Esophagus muscularis mucosa (tissue), 4 donors: ENCODE measurements around the gene RIMS1. TPM values are rescaled to one million over a fixed set of nuclear protein-coding genes. Genes with fewer than 3 reads are reported as not detected.

Source experiments
- DNase-seq: peaks from one replicate; pipeline ENCODE4 v3.0.0-alpha.2; 2017; ENCODE audit errors: extremely low spot score
- H3K27ac ChIP-seq, 4 donors: fragments of 200-600 bp; sonication (generic); replicated peaks in 1 of 4; 1 replicate in 3 of 4; 2 replicates in 1 of 4; pipeline ENCODE4 v1.5.1; 2016 to 2019; ENCODE audit warnings: mild to moderate bottlenecking in 1 of 4
- H3K27me3 ChIP-seq, 4 donors: fragments of 200-600 bp; sonication (generic); one replicate each; pipeline versions ENCODE4 v1.5.1 to v1.6.0; 2016 to 2019
- H3K36me3 ChIP-seq, 4 donors: fragments of 200-600 bp; sonication (generic); one replicate each; pipeline ENCODE4 v1.5.1; 2016 to 2019
- H3K4me1 ChIP-seq, 4 donors: fragments of 200-600 bp; sonication (generic); one replicate each; pipeline ENCODE4 v1.5.1; 2016 to 2019
- H3K4me3 ChIP-seq, 4 donors: fragments of 200-600 bp; sonication (generic); 1 replicate in 2 of 4; 2 replicates in 2 of 4; pipeline ENCODE4 v1.5.1; 2016 to 2019; ENCODE audit warnings: mild to moderate bottlenecking in 4 of 4, moderate library complexity in 1 of 4
- H3K9me3 ChIP-seq, 4 donors: fragments of 200-600 bp; sonication (generic); 1 replicate in 3 of 4; 2 replicates in 1 of 4; pipeline ENCODE4 v1.5.1; 2016 to 2019
- CTCF ChIP-seq, 3 experiments: fragments of 200-600 bp in 2 of 3; fragments of 450-650 bp in 1 of 3; sonication (generic) in 2 of 3; IDR thresholded peaks; one replicate each; pipeline ENCODE4 v1.5.1; 2017 to 2019; ENCODE audit warnings: antibody characterized with exemption in 3 of 3, mild to moderate bottlenecking in 2 of 3, moderate library complexity in 1 of 3
- EP300 ChIP-seq: sonication (generic); formaldehyde crosslinking; IDR thresholded peaks from one replicate; pipeline ENCODE4 v1.6.1; 2017; ENCODE audit warnings: antibody characterized with exemption
- POLR2A ChIP-seq: fragments of 450-650 bp; IDR thresholded peaks from one replicate; pipeline ENCODE4 v1.6.1; 2017; ENCODE audit warnings: antibody characterized with exemption, moderate library complexity, mild to moderate bottlenecking, low read depth
- POLR2AphosphoS5 ChIP-seq, 2 donors: sonication (generic); formaldehyde crosslinking; IDR thresholded peaks; one replicate each; pipeline ENCODE4 v1.6.1; 2017; ENCODE audit warnings: antibody characterized with exemption in 2 of 2
- WGBS: methylation state at CpG from one replicate; pipeline ENCODE4 v1.1.5; 2018; 5-methylcytosine and 5-hydroxymethylcytosine counted together
- intact Hi-C: fragments of 100-400 bp; cut with DNase I; formaldehyde crosslinking; loops from one replicate; pipeline ENCODE4 v1.15.1; 2023
- total RNA-seq, 4 donors: library from RNA; depleted of rRNA; stranded (reverse); fragments of >200 nt; gene quantifications; one replicate each; pipeline versions ENCODE4 v1.1.0 to v1.2.1, GENCODE V29; 2016

RIMS1 gene
- total RNA-seq, 4 donors from 2014 or later: 35.4 to 88.6 (median 54.0) TPM

- no peak for DNase-seq
- TF ChIP-seq CTCF (IDR thresholded peaks at IDR 0.05) (no peak), EP300 (no peak), POLR2AphosphoS5 (IDR thresholded peaks at IDR 0.05) (no peak), POLR2A (no peak)
- H3K4me1 ChIP-seq: no peaks in the 10 kb centered on the region
- intact Hi-C loops: no loop called here
- no peaks in the 10 kb centered on the region for H3K36me3 ChIP-seq
- H3K27ac ChIP-seq: no peak overlapping the region
- no peak overlapping the region for H3K4me3 ChIP-seq
- H3K9me3 ChIP-seq: no peaks in the 10 kb centered on the region
- WGBS: 57% methylated on average over 4 of the region's 4 CpGs
- H3K27me3 ChIP-seq: peaks cover 0 to 5% (median 0%) of the 10 kb centered on the region in 4 donors
Observed at GRCh38 chr6:72037006-72037405, 150.7 kb downstream of the RIMS1 start.

- Histone ChIP-seq H3K27me3 (peaks cover 0 to 5% (median 0%) of the 10 kb centered on the region in 4 donors), H3K4me1 (no peaks in the 10 kb centered on the region), H3K27ac (no peak overlapping the region), H3K9me3 (no peaks in the 10 kb centered on the region), H3K36me3 (no peaks in the 10 kb centered on the region), H3K4me3 (no peak overlapping the region)
- DNase-seq: no peak
- TF ChIP-seq CTCF (IDR thresholded peaks at IDR 0.05) (no peak), POLR2A (no peak), EP300 (no peak), POLR2AphosphoS5 (IDR thresholded peaks at IDR 0.05) (no peak)
- intact Hi-C loops: no loop called here
Observed at GRCh38 chr6:72040111-72040510, 153.8 kb downstream of the RIMS1 start.

GRCh38 chr6:72042088-72042487 is 155.7 kb downstream of the RIMS1 start:
- Histone ChIP-seq H3K4me3 (no peak overlapping the region), H3K27me3 (peaks cover 0 to 2% (median 0%) of the 10 kb centered on the region in 4 donors), H3K36me3 (no peaks in the 10 kb centered on the region), H3K9me3 (no peaks in the 10 kb centered on the region), H3K4me1 (no peaks in the 10 kb centered on the region), H3K27ac (no peak overlapping the region)
- intact Hi-C loops: no loop called here
- DNase-seq: no peak
- TF ChIP-seq CTCF (IDR thresholded peaks at IDR 0.05) (no peak), POLR2A (no peak)
- WGBS: 77% methylated on average over 2 of the region's 2 CpGs

DNA sequence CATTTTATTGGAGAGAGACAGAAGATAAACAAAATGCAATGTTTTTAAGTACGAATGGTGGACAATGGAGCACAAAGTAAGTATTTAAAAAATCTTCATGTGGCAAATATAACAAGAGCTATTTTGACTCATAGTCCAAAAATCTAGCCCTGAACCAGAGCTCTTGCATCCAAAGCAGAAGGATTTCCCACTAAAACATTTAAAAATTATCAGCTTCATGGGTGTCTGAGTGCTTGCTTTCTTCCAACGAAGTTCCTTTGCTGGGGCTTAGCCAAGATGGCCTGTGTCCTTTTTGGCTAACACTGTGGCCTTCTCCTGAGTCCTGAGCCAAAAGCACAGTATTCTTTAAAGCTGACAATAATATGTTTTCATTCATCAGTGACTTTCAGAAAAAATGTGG is 161.7 kb downstream of the RIMS1 start:
- no peak for DNase-seq
- Histone ChIP-seq H3K27me3 (no peaks in the 10 kb centered on the region), H3K4me1 (no peaks in the 10 kb centered on the region), H3K27ac (no peak overlapping the region), H3K4me3 (no peak overlapping the region), H3K9me3 (no peaks in the 10 kb centered on the region), H3K36me3 (no peaks in the 10 kb centered on the region)
- WGBS: 57% methylated on average over 2 of the region's 2 CpGs
- TF ChIP-seq CTCF (IDR thresholded peaks at IDR 0.05) (no peak), EP300 (no peak), POLR2A (no peak), POLR2AphosphoS5 (IDR thresholded peaks at IDR 0.05) (no peak)
- intact Hi-C loops: no loop called here

- TF ChIP-seq POLR2A: no peak
- no peak for TF ChIP-seq EP300
- TF ChIP-seq CTCF (IDR thresholded peaks at IDR 0.05): no peak
- TF ChIP-seq POLR2AphosphoS5 (IDR thresholded peaks at IDR 0.05): no peak
- H3K27me3 ChIP-seq: peaks cover 0 to 7% (median 0%) of the 10 kb centered on the region in 4 donors
- DNase-seq: no peak
- H3K4me1 ChIP-seq: no peaks in the 10 kb centered on the region
- no peak overlapping the region for H3K4me3 ChIP-seq
- intact Hi-C loops: no loop called here
- peaks cover 0 to under 1% (median 0%) of the 10 kb centered on the region in 4 donors for H3K9me3 ChIP-seq
- no peak overlapping the region for H3K27ac ChIP-seq
- 87% methylated on average over 3 of the region's 3 CpGs for WGBS
- H3K36me3 ChIP-seq: no peaks in the 10 kb centered on the region
Observed at GRCh38 chr6:72049376-72049775, 163.0 kb downstream of the RIMS1 start.
